ENCODE measurements around the gene HELZ2.
"Not testable (repeated sequence)": the region's sequence is repeated elsewhere in the genome, so short reads cannot be mapped to it uniquely, and the experiment has no call there.

The HELZ2 gene

DNA sequence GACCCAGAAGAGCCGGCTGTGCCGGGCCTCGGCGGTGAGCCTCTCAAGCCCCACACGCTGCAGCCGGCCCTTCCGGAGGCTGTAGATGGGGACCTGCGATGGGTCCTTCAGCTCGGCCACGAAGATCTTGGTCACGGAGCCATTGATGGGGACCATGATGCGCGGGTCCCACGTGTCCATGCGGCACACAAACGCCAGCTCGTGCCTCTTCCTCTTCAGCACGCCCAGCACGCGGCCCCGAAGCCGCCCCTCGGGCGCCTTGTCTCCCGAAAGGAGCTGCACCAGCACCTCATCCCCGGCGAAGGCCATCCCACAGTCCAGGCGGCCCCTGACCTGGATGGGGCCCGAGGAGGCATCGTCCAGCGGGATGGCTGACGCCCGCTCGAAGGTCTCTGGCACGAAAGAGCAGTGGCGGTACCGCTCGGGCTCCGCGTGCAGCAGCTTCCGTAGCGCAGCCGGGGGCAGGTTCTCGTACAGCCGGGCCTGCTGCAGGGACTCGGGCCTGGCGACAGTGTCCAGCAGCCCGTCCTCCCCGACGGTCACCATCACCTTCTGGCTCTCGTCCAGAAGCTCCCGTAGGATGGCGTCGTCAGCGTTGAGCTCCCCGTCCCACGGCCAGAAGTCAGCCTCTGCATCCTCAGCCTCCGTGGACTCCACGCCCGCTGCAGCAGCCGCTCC lies 8.9 kb downstream of the HELZ2 start:
- DNase-seq (ENCODE audit: low spot score): no peak

DNA sequence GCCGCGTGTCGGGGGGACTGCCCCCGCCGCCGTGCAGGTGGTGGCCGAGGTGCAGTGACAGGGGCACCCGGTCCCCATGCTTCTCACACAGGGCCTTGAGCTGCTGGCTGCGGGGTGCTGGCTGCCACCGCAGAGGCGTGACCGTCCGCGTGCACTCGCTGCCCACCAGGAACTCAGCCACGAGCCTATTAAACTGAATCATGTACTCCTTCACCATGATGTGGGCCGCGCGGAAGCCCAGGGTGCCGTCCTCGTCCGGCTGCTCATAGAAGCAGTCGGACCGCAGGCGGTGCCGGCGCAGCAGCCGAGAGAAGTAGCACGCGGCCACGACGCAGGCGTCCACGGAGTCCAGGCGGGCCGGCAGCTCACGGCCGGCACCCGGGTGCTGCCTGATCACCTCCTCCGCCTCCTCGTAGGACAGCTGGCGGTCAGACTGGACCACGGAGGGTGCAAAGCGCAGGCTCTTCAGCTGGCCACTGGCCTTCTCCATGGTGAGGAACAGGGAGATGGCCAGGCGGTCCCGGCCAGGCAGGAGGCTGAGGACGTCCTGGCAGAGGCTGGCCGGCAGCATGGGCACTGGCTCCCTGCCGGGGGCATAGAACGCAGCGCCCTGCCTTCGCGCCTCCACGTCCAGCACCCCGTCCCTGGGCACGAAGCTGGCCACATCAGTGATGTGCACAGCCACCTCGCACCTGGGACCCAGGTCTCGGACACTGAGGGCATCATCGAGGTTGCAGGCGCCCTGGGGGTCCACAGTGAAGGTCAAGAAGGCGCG lies 9.8 kb downstream of the HELZ2 start:
- DNase-seq (ENCODE audit: low spot score): no peak

DNA sequence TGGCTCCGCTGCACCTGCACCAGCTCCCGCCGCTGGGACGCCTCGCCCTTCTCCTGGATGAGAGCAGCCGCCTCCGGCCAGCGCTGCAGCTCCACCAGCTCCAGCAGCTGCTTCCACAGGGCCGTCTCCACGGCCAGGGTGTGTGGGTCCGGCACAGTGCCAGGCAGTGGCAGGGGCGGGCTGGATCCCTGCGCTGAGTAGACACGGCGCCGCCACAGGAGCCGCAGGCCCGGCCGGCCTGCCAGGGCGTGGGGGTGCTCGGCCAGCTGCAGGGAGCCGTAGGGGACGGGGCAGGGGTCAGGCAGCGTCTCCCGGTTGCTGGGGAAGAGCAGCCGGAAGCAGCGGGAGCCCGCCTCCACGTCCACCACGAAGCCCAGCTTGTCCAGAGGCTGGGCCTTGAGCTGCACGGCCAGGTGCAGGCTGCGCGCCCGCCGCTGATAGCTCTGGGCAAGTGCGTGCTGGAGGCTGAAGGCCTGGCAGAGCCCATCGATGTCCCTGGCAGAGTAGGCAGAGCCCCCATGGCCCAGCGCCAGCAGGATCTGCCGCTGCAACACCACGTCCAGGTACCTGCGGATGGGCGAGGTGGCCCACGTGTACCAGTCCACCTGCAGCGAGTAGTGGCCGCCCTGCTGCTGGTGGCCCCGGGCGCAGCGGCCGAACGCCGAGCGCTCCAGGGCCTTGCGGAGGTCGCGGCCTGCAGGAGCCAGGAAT lies 10.7 kb downstream of the HELZ2 start:
- DNase-seq (ENCODE audit: low spot score): no peak

DNA sequence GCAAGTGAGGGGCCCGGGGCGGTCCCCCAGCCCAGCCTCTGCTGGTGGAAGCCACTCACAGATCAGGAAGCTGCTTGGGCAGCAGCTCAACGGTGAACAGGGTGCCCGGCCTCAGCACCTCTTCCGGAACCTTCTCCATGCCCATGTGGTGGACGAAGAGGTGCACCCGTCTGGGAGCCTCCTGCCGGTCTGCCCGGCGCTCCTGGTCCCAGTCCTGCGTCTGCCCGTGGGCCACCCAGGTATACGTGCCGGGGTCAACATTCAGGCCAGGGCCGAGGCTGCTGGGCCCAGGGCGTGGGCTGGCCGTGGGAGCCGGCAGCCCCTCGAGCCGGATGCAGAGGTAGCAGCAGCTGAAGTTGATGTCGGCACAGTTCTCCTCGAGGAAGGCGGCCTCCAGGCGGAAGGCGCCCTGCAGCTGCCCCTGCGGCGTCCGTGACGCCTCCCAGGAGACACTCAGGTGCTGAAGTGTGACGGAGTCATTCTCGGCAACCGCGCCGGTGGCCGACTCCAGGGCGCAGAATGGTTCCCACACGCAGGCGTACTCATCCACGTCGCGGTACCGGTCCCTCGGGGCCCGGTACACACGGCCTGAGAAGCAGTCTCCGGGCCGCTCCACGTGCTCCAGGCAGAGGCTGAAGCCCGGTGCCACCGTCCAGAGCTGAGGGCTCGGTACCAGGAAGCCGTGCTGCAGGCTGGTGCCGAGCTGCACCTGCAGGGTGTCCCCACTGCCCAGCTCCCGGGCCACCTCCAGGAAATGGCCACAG lies 11.4 kb downstream of the HELZ2 start:
- DNase-seq (ENCODE audit: low spot score): no peak

DNA sequence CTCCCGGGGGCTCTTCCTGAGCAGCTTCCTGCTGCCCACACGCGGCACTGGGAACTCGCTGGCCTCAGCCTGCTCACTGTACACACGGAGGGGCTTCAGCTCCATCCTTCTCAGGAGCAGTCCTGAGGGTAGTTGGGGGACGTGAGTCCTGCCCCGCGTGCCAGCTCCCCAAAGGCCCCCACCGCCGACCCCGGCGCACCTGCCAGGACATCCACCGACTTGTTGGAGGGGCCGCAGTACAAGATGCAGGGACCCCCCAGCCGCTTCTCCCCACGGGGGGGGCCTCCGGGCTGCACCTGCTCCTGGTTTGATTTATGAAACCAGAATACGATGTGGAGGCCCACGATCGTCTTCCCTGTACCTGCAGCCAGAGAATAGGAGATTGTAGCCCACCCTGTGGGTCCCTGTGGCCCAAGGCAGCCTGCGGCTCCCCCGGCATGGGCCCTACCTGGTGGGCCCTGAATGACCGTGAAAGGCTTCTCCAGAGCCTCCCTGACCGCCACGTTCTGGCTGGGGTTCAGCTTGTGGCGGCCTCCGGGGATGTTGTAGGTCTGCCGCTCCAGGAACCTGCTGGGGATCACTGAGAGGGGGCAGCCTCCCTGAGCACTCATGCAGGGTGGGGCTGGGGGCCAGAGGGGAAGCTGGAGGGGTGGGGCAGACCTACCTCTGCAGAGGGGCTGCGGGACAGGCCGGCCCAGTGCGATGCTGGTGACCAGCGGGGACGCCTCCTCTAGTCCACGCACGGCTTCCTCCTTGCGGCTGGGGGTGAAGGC lies 12.2 kb downstream of the HELZ2 start:
- no peak for DNase-seq (ENCODE audit: low spot score)

DNA sequence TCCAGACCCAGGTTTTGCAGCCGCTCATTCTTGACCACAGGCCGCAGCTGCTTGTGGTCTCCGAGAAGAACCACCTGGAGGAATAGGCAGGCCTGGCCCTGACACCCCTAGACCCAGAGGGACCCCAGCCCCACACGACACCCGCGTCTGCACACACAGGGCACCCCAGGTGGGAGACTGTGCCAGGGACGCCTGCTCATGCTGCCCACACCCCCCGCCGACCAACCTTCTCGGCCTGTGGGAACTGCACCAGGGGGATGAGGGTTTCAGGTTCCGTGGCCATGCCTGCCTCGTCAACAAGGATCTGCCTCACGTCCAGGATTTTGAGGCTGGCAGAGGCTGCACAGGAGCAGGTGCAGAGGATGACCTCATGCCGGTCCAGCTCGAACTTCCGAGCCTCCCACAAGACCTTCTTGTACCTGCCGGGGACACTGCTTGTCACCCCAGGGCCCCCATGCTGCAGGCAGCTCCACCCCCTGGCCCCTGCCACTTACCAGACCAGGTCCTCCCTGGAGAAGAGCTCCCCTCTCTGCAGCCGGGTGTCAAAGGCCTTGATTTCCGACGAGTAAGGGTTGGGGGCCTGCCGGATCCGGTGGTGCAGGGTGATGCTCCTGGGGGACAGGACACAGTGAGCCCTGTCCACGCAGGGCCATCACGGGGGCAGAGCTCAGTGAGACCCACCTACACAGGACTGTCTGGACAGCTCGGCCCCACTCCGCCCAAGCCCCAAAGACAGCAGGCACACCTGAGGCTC lies 13.0 kb downstream of the HELZ2 start:
- no peak for DNase-seq (ENCODE audit: low spot score)

DNA sequence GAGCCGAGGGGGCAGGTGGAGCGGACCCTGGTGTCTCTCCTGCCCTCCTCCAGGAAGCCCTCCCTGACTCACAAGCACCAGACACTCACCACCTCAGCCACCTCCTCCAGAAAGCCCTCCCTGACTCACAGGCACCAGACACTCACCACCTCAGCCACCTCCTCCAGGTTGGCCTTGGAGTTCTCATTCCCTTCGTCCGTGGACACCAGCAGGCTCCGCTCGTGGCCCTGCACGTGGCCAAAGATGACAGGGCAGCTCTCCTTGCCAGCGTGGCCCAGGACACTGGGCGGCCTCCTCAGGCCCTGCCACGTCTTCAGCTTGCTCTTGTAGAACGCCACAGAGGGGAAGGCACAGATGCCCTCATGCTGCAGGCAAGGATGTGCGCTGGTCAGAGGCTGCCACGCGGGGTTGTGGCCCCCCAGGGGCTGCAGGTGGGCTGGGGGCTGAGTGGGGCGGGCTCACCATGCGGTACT lies 13.7 kb downstream of the HELZ2 start:
- no peak for DNase-seq (ENCODE audit: low spot score)

DNA sequence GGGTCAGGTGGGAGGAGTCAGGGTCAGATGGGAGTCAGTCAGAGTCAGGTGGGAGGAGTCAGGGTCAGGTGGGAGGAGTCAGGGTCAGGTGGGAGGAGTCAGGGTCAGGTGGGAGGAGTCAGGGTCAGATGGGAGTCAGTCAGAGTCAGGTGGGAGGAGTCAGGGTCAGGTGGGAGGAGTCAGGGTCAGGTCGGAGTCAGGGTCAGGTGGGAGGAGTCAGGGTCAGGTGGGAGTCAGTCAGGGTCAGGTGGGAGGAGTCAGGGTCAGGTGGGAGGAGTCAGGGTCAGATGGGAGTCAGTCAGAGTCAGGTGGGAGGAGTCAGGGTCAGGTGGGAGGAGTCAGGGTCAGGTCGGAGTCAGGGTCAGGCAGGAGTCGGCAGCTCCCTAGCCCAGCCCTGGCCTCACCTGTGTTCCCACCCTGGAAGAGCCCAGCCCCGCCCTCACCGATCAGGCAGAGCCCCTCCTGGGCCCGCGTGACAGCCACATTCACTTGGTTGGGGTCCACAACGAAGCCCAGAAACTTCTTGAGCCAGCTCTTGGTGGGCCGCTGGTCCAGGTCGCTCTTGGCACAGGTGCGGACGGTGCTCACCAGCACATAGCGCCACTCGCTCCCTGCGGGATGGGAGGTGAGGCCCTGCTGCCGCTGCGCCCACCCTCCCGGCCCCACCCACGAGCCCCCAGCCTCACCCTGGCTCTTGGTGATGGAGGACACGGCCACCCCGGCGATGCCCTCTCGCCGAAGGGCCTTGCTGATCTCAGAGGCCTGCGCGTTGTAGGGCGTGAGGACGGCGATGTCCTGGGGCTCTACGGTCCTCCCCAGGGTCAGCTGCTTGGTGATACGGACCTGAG lies 14.3 kb downstream of the HELZ2 start:
- DNase-seq (ENCODE audit: low spot score): not testable (repeated sequence)

DNA sequence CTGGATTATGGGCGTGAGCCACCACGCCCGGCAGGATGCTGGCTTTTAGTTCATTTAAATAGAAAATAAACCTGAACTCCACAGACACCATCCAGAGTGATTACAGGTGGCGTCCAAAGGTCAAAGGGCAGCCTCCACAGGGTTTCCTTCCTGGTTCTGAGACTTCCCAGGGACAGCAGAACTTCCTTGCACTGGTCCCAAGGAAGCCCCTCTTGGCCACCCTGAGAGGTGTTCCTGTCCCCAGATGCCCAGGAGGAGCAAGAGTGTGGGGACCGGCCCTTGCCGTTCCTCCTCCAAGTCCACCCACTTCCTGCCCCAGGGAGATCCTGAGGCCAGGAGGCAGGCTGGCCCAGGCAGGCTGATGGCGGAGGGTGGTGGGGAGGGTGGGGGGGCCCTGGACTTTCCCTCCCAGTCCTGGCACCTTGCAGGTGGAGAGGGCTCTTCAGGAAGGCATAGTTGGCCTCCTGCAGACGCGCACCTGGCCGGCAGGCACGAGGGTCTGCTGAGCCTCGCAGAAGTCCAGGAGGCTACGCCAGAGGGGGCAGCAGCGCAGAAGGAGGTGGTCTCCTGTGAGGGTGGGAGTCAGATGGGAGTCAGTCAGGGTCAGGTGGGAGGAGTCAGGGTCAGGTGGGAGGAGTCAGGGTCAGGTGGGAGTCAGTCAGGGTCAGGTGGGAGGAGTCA lies 15.1 kb downstream of the HELZ2 start:
- DNase-seq (ENCODE audit: low spot score): no peak

DNA sequence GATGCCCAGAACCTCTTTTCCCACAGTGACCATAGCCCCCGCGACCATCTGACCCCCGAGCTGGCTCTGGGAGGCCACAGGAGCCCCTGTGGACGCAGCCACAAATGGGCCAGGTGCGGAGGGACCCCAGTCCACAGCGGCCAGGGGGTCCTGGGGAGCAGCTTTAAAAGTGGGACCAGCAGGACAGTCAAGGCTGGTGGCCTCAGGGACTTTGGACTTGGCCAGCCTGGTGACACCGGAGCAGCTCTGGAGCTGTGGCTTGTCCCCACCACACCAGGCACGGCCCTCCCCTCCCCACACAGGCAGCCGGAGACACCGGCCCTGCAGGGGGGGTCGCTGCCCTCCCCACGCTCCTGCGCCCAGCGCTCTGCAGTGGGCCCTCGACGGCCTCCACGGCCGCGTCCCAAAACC lies 16.6 kb downstream of the HELZ2 start:
- DNase-seq (ENCODE audit: low spot score): no peak

DNA sequence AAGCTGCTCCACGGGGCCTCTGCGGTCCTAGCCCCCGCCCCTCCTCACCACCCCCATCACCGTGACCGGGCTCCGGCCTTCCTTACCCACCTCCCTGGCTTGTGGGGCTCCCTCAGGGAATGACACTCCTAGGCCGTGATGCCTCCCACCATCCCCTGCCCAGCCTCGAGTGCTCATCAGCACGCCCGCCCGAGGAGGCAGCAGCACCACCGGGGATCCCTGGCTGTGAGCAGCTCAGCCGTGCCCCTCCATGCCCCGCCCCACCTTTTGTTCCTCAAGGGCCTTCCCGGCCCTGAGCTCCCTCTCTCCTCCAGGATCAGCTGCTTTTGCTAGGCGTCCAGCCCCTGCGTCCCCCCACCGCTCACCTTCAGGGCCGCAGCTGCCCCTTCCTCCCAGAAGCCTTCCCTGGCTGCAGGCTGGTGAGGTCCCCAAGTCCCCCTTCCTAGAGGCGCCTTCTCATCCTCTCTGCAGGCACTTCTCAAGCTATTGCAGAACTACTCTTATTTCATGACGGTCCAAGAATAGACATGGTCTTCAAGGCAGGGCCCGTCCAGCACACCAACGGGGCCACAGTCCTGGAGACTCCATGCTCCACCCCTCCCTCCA lies 17.1 kb downstream of the HELZ2 start:
- DNase-seq (ENCODE audit: low spot score): no peak

DNA sequence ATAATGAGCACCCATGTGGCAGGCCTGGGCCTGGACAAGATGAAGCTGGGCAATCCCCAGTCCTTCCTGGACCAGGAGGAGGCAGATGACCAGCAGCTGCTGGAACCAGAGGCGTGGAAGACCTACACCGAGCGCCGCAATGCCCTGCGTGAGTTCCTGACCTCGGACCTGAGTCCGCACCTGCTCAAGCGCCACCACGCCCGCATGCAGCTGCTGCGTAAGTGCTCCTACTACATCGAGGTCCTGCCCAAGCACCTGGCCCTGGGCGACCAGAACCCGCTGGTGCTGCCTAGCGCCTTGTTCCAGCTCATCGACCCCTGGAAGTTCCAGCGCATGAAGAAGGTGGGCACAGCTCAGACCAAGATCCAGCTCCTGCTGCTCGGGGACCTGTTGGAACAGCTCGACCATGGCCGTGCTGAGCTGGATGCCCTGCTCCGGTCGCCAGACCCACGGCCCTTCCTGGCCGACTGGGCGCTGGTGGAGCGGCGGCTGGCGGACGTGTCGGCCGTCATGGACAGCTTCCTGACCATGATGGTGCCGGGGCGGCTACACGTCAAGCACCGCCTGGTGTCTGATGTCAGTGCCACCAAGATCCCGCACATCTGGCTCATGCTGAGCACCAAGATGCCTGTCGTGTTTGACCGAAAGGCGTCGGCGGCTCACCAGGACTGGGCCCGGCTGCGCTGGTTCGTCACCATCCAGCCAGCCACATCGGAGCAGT lies 18.2 kb downstream of the HELZ2 start:
- DNase-seq (ENCODE audit: low spot score): no peak

DNA sequence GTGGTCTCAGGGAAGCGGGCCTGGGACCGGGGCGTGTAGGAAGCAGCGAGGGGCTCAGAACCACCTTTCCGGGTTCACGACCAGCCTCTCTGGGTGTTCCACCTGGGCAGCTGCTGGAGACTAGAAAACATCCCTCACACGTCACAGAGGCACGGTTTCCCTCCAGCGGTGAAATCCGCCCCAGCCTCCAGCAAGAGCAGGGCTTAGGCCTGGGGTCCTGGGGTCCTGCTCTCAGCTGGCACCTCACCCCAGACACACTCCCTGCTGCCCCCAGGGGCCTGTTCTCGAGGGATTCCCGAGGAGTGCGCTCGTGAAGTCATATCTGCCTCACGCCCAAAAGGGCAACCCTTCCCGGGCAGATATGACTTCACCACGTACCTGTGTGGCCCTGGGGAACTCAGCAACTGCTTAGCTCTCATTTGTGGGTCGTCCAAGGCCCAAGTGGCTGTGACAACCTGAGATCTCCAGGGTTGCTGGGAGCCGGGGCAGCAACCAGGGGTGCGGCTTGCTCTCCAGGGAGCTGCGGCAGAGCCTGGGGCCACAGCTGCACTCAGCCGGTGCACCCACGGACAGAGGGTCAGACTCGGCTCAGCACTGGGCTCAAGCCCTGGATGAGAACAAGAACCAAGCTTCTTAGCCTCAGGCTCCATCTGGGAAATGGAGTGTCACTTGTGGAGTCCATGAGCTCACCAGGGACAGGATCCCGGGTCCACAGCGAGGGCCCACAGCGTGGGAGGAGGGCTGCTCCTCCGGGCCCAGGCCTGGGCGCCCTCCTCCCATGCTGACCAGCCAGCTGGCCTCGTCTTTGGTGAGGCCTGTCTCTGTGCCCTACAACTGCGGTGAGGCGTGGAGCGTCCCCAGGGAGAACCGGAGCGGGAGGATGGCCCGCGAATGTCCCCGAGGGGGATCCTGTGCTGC lies 19.4 kb downstream of the HELZ2 start:
- no peak for DNase-seq (ENCODE audit: low spot score)

DNA sequence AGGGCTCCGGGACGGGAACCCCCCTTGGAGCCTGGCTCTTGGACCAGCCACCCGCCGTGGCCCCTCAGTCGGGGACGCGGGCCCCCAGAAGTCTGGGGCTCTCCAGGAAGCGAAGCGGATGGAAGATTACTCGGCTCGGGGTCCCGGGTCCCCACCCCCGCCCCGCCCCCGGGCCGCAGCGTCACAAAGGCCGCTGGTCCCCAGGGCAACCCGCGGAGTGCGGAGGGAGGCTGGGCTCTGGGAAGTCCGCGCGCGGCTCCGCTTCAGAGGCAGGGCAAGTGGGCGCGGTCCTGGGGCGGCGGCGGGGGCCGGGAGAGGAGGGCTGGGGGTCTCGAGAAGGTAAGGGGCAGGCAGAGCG lies 20.1 kb downstream of the HELZ2 start, which contains the start of gene FNDC11:
TSS of gene FNDC11 (plus strand) at position 227 of the 358 bp plus-strand sequence. CDS start 1,505 bp downstream, outside the sequence.
- DNase-seq (ENCODE audit: low spot score): no peak

DNA sequence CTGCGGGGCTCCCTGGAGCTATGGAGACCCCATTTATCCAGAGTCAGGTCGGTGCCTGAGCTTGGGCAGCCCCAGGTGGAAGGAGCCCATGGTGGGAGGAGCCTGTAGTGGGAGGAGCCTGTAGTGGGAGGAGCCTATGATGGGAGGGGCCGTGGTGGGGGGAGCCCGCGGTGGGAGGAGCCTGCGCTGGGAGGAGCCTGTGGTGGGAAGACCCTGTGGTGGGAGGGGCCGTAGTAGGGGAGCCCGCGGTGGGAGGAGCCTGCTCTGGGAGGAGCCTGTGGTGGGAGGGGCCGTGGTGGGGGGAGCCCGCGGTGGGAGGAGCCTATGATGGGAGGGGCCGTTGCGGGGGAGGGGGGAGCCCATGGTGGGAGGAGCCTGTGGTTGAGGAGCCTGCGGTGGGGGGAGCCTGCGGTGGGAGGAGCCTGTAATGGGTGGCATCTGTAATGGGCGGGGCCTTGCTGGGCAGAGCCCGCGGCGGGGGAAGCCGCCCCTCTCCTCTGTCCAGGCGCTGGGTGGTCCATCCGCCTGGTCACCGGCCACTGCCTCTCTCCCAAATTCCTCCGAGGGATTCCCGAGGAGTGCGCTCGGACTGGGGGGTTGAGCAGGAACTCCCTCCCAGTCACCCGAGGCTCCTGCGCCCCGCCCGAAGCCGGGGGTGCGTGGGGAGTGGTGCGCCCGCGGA lies 20.6 kb downstream of the HELZ2 start:
- no peak for DNase-seq (ENCODE audit: low spot score)
